Heart left ventricle (tissue), 16 donors: ENCODE data around the gene GBGT1. TPM values are rescaled to one million over a fixed set of nuclear protein-coding genes. Genes with fewer than 3 reads are reported as not detected.

Experiments
- ATAC-seq, 4 donors: fragments of 200-7000 bp; cut with Tn5 transposase; one replicate each; pipeline ENCODE4 v1.9.1; 2020 to 2022; ENCODE audit warnings: moderate library complexity in 4 of 4, mild to moderate bottlenecking in 3 of 4, moderate number of reproducible peaks in 1 of 4
- DNase-seq, 5 donors: peaks; one replicate each; pipeline ENCODE4 v3.0.0-alpha.2; 2020
- H3K27ac ChIP-seq, 12 donors: fragments of 200-600 bp; sonication (generic) in 4 of 12; one replicate each; pipeline versions ENCODE4 v1.5.0 to v1.8.0; 2016 to 2022; ENCODE audit warnings: mild to moderate bottlenecking in 2 of 12
- H3K27me3 ChIP-seq, 9 donors: fragments of 200-600 bp; sonication (generic) in 2 of 9; one replicate each; pipeline versions ENCODE4 v1.5.1 to v1.8.0; 2016 to 2022; ENCODE audit warnings: mild to moderate bottlenecking in 3 of 9
- H3K36me3 ChIP-seq, 9 donors: fragments of 200-600 bp; sonication (generic) in 2 of 9; one replicate each; pipeline versions ENCODE4 v1.5.0 to v1.8.0; 2018 to 2022; ENCODE audit warnings: mild to moderate bottlenecking in 2 of 9
- H3K4me1 ChIP-seq, 12 donors: fragments of 200-600 bp; sonication (generic) in 4 of 12; one replicate each; pipeline versions ENCODE4 v1.5.0 to v1.8.0; 2016 to 2022; ENCODE audit warnings: mild to moderate bottlenecking in 3 of 12
- H3K4me3 ChIP-seq, 12 donors: fragments of 200-600 bp; sonication (generic) in 4 of 12; one replicate each; pipeline versions ENCODE4 v1.5.0 to v1.8.0; 2017 to 2022; ENCODE audit warnings: mild to moderate bottlenecking in 9 of 12, moderate library complexity in 4 of 12
- H3K9me3 ChIP-seq, 12 donors: fragments of 200-600 bp; sonication (generic) in 4 of 12; one replicate each; pipeline versions ENCODE4 v1.5.0 to v1.8.0; 2016 to 2022; ENCODE audit warnings: mild to moderate bottlenecking in 1 of 12
- POLR2A ChIP-seq, 2 donors: fragments of 450-650 bp; IDR thresholded peaks; one replicate each; pipeline ENCODE4 v1.6.1; 2017; ENCODE audit warnings: antibody characterized with exemption in 2 of 2, mild to moderate bottlenecking in 2 of 2, moderate library complexity in 2 of 2
- WGBS, 4 donors: extraction: QIAGEN DNeasy Blood & Tissue Kit in 2 of 4; methylation state at CpG; one replicate each; pipeline versions ENCODE4 v1.1.5 to v1.1.7; 2013 to 2018; 5-methylcytosine and 5-hydroxymethylcytosine counted together
- intact Hi-C, 10 donors: fragments of 100-400 bp; cut with DNase I; formaldehyde crosslinking; loops; one replicate each; pipeline versions ENCODE4 v1.11.1 to v1.14.2; 2022
- polyA plus RNA-seq, 2 donors: library from polyadenylated mRNA; stranded (reverse); fragments of 200-250 nt; gene quantifications; one replicate each; pipeline ENCODE4 v1.2.3, GENCODE V29; 2013
- total RNA-seq, 9 donors: library from RNA; depleted of rRNA in 2 of 9; stranded (reverse); fragments of >200 nt in 2 of 9; fragmentation: NEBNext Ultra II Directional in 3 of 9; extraction: Animal tissue kit (Norgen Biotek cat#: 25700) in 3 of 9; gene quantifications; one replicate each; pipeline versions ENCODE4 v1.1.0 to v1.2.4, GENCODE V29; 2016 to 2023
- TF ChIP-seq, protein P1 (sequence below), 12 donors: fragments of 200-600 bp; sonication (generic) in 4 of 12; IDR thresholded peaks; one replicate each; pipeline versions ENCODE4 v1.5.0 to v1.8.0; 2018 to 2022; ENCODE audit warnings: antibody characterized with exemption in 12 of 12, mild to moderate bottlenecking in 5 of 12
- donor health status: ischemic (EF 13 %, LVEDD 7.1; RV severe dilation, severe dysfunction).
- donor health status: healthy with polysubstance abuse.
- donor health status: DM: no; HTN: yes; CAD: no.
- donor health status: DM: no; HTN: no; CAD: no.
- donor health status: ischemic (EF 25% LVEDD 6.9; RV normal size, moderate dysfunction).
- donor health status: ischemic (EF 25% LVEDD 5.7; RV mildly dilated, moderate dysfunction).
- donor health status: healthy.
- donor health status: DM: yes; HTN: yes; CAD: no.
- donor health status: ischemic (EF 35%, LVEDD 5.7; RV mildly dilated, moderate dysfunction).
- donor health status: nonischemic (EF 11% LVEDD 7.7; RV severe dilation, severe dysfunction).
- donor health status: DM: yes; HTN: yes; CAD: no.
- donor health status: PGD.
- donor health status: ischemic (EF 29% LVEDD 5.4; RV normal size, mild dysfunction).
- donor health status: nonischemic (EF 23%, LVEDD 6.1; RV moderate dilation, normal function).

Gene GBGT1
- total and polyA plus RNA-seq, 11 donors, result 4.6 to 22.5 (median 7.0) TPM

DNA sequence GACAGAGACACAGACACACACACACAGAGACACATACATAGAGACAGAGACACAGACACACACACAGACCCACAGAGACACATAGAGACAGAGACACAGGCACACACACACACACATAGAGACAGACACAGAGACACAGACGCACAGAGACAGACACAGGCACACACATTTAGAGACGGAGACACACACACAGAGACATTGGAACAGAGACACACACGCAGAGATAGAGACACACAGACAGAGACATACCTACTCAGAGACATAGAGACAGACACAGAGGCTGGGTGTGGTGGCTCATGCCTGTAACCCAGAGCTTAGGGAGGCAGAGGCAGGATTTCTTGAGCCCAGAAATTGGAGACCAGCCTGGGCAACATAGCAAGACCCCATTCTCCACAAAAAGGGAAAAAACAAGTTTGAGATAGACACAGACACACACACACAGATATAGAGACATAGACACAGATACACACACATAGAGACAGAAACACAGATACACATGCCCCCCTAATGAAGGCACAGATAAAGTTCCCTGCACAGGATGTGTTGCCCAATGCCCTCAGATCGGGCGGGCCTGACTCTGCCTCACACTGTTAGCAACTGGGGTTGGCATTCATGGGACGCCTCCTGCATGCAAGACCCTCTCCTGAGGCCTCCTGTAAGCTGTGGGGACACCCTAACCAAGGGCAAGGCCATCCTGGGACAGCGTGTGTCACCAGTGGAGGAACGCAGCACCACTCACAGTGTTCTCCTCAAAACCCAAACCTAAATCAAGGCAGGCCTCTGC, 39.4 kb downstream of the GBGT1 start:
- TF ChIP-seq, protein P1, sequence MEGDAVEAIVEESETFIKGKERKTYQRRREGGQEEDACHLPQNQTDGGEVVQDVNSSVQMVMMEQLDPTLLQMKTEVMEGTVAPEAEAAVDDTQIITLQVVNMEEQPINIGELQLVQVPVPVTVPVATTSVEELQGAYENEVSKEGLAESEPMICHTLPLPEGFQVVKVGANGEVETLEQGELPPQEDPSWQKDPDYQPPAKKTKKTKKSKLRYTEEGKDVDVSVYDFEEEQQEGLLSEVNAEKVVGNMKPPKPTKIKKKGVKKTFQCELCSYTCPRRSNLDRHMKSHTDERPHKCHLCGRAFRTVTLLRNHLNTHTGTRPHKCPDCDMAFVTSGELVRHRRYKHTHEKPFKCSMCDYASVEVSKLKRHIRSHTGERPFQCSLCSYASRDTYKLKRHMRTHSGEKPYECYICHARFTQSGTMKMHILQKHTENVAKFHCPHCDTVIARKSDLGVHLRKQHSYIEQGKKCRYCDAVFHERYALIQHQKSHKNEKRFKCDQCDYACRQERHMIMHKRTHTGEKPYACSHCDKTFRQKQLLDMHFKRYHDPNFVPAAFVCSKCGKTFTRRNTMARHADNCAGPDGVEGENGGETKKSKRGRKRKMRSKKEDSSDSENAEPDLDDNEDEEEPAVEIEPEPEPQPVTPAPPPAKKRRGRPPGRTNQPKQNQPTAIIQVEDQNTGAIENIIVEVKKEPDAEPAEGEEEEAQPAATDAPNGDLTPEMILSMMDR (IDR thresholded peaks at IDR 0.05), result no peak
- TF ChIP-seq POLR2A (IDR thresholded peaks at IDR 0.05), result no peak
- no peak overlapping the region for H3K4me3 ChIP-seq
- H3K4me1 ChIP-seq, result peaks cover 13 to 81% (median 64%) of the 10 kb centered on the region in 12 donors
- intact Hi-C loops, result no loop called here
- no peaks in the 10 kb centered on the region for H3K27me3 ChIP-seq
- H3K36me3 ChIP-seq, result no peaks in the 10 kb centered on the region
- 93 to 100% (median 95%) methylated on average over 8 of the region's 8 CpGs for WGBS, 4 donors
- peak overlapping the region in 1 of 12 donors; percentile 83 for H3K27ac ChIP-seq
- no peak for ATAC-seq
- no peak for DNase-seq
- H3K9me3 ChIP-seq, result no peaks in the 10 kb centered on the region

DNA sequence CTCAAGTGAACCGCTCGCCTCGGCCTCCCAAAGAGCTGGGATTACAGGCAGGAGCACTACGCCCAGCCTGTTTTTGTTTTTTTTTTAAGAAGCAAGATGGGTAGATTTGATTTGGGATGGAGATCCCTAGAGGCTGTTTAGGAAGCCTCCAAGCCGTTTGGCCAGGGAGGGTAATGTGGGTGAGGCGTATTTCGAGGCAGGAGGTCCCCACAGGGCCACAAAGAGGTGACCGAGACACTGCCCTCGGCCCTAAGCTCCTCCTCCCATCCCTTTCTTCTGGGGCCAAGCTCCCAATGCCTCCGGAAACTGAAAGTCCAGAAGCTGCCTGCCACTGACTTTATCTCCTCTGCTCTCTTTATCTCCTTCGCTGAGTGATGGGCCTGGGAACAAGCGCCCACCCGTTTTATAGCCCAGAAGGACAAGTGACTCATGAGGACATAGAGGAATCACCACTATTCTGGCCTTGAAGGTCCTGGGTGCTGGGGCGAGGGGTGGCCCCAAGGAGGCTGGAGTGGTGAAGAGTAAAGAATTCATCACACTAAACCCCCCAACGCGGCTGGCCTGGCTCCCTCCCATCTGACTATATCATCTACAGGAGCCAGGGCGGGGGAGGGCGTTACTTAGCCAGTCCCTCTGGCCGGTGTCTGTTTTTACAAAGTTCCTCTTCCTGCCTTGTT, 40.6 kb downstream of the GBGT1 start:
- Histone ChIP-seq H3K4me1 (peaks cover 17 to 88% (median 70%) of the 10 kb centered on the region in 12 donors), H3K4me3 (no peak overlapping the region), H3K27ac (peak overlapping the region in 11 of 12 donors; percentile 34 to 95 (median 81)), H3K27me3 (no peaks in the 10 kb centered on the region), H3K36me3 (no peaks in the 10 kb centered on the region), H3K9me3 (no peaks in the 10 kb centered on the region)
- intact Hi-C loops, result no loop called here
- WGBS, 4 donors, result 32 to 33% (median 32%) methylated on average over 19 of the region's 19 CpGs
- peak in 1 of 2 donors; percentile 19 for TF ChIP-seq POLR2A (IDR thresholded peaks at IDR 0.05)
- TF ChIP-seq, protein P1 (IDR thresholded peaks at IDR 0.05), result no peak
- ATAC-seq (no peak), DNase-seq (peak in 1 of 5 donors; percentile 64)

DNA sequence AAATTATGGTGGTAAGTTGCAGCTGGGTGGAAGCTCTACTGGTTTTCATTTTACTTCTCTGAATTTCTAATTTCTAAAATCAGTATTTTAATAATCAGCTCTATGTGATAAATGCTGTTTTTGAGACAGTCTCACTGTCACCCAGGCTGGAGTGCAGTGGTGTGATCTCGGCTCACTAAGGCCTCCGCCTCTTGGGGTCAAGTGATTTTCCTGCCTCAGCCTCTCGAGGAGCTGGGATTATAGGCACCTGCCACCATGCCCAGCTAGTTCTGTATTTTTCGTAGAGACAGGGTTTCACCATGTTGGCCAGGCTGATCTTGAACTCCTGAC, 41.1 kb downstream of the GBGT1 start:
- WGBS, 4 donors, result 71 to 77% (median 72%) methylated on average over 4 of the region's 4 CpGs
- TF ChIP-seq POLR2A (IDR thresholded peaks at IDR 0.05), result no peak
- TF ChIP-seq, protein P1 (IDR thresholded peaks at IDR 0.05), result no peak
- H3K9me3 ChIP-seq, result no peaks in the 10 kb centered on the region
- H3K27ac ChIP-seq, result peak overlapping the region in 11 of 12 donors; percentile 34 to 95 (median 81)
- H3K4me3 ChIP-seq, result no peak overlapping the region
- peaks cover 17 to 88% (median 71%) of the 10 kb centered on the region in 12 donors for H3K4me1 ChIP-seq
- no peaks in the 10 kb centered on the region for H3K27me3 ChIP-seq
- intact Hi-C loops, result no loop called here
- no peak for ATAC-seq
- DNase-seq, result no peak
- no peaks in the 10 kb centered on the region for H3K36me3 ChIP-seq

- intact Hi-C loops, result no loop called here
- H3K36me3 ChIP-seq, result no peaks in the 10 kb centered on the region
- H3K4me3 ChIP-seq, result peak overlapping the region in 1 of 12 donors; percentile 26
- TF ChIP-seq, protein P1 (IDR thresholded peaks at IDR 0.05), result no peak
- no peak for TF ChIP-seq POLR2A (IDR thresholded peaks at IDR 0.05)
- H3K27ac ChIP-seq, result peak overlapping the region in 11 of 12 donors; percentile 54 to 95 (median 84)
- 88 to 95% (median 90%) methylated on average over 8 of the region's 8 CpGs for WGBS, 4 donors
- peaks cover 11 to 88% (median 71%) of the 10 kb centered on the region in 12 donors for H3K4me1 ChIP-seq
- ATAC-seq, result peak in 2 of 4 donors; percentile 0 to 1
- H3K9me3 ChIP-seq, result no peaks in the 10 kb centered on the region
- peak in 1 of 5 donors; percentile 61 for DNase-seq
- H3K27me3 ChIP-seq, result no peaks in the 10 kb centered on the region
These were observed 41.7 kb downstream of the GBGT1 start for GRCh38 chr9:133121915-133122550.
